Tibial artery (tissue), 4 donors: ENCODE results near the gene PTPN13.

ENCODE experiments used
- DNase-seq, 2 donors: peaks; one replicate each; pipeline ENCODE4 v3.0.0-alpha.2; 2019
- H3K27ac ChIP-seq, 2 donors: fragments of 200-600 bp; sonication (generic) in 1 of 2; 1 replicate in 1 of 2; 2 replicates in 1 of 2; pipeline ENCODE4 v1.5.1; 2018 to 2019; ENCODE audit warnings: mild to moderate bottlenecking in 1 of 2
- H3K27me3 ChIP-seq, 2 donors: fragments of 200-600 bp; sonication (generic) in 1 of 2; one replicate each; pipeline versions ENCODE4 v1.5.1 to v1.6.0; 2016 to 2019
- H3K36me3 ChIP-seq, 3 donors: fragments of 200-600 bp; sonication (generic) in 2 of 3; one replicate each; pipeline ENCODE4 v1.5.1; 2016 to 2019; ENCODE audit warnings: mild to moderate bottlenecking in 2 of 3
- H3K4me1 ChIP-seq, 4 donors: fragments of 200-600 bp; sonication (generic) in 2 of 4; 1 replicate in 3 of 4; 2 replicates in 1 of 4; pipeline ENCODE4 v1.5.1; 2016 to 2019
- H3K4me3 ChIP-seq, 2 donors: fragments of 200-600 bp; sonication (generic) in 1 of 2; 1 replicate in 1 of 2; 2 replicates in 1 of 2; pipeline ENCODE4 v1.5.1; 2018 to 2019; ENCODE audit warnings: mild to moderate bottlenecking in 2 of 2
- H3K9me3 ChIP-seq, 3 donors: fragments of 200-600 bp; sonication (generic) in 1 of 3; one replicate each; pipeline ENCODE4 v1.5.1; 2016 to 2019
- CTCF ChIP-seq, 2 experiments: fragments of 200-600 bp in 1 of 2; fragments of 450-650 bp in 1 of 2; IDR thresholded peaks; one replicate each; pipeline ENCODE4 v1.5.1; 2017 to 2019; ENCODE audit warnings: antibody characterized with exemption in 2 of 2, mild to moderate bottlenecking in 1 of 2, moderate library complexity in 1 of 2
- intact Hi-C: fragments of 100-400 bp; cut with DNase I; formaldehyde crosslinking; loops from one replicate; pipeline ENCODE4 v1.15.0; 2023; ENCODE audit warnings: low total_unique reads

PTPN13 gene

DNA sequence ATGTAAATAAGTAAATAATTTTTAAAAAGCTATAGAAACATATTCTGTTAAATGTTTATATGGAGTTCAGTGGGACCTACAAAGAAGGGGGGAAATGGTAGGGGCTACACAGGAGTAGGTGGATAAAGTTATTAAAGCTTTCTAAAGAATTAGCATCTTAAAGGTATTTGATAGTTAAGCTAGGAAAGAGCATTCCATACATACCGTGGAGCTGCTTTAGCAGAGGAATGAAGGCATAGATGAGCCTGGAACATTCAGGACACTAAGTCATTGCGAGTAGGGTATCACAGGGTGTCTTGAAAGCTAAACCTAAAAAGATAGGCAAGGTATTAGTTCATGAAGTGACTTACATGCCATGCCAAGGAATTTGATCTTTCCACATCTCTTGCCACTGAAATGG lies 194.7 kb downstream of the PTPN13 start:
- Histone ChIP-seq H3K27me3 (no peaks in the 10 kb centered on the region), H3K4me3 (no peak overlapping the region), H3K36me3 (peaks cover 27 to 64% (median 47%) of the 10 kb centered on the region in 3 donors), H3K4me1 (no peaks in the 10 kb centered on the region), H3K27ac (no peak overlapping the region), H3K9me3 (no peaks in the 10 kb centered on the region)
- no peak for TF ChIP-seq CTCF (IDR thresholded peaks at IDR 0.05)
- intact Hi-C loops: no loop called here
- no peak for DNase-seq

DNA sequence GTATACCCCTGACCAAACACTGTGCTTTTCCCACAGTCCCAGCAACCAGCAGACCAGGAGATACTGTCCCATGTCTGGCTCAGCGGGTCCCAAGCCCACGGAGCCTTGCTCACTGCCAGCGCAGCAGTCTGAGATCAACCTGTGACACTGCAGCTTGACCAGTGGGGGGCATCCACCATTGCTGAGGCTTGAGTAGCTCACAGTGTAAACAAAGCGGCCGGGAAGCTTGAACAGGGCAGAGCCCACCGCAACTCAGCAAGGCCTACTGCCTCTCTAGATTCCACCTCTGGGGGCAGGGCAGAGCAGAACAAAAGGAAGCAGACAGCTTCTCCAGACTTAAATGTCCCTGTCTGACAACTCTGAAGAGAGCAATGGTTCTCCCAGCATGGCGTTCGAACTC lies 197.0 kb downstream of the PTPN13 start:
- Histone ChIP-seq H3K36me3 (peaks cover 27 to 52% (median 40%) of the 10 kb centered on the region in 3 donors), H3K4me3 (no peak overlapping the region), H3K4me1 (no peaks in the 10 kb centered on the region), H3K27ac (no peak overlapping the region), H3K9me3 (no peaks in the 10 kb centered on the region), H3K27me3 (no peaks in the 10 kb centered on the region)
- TF ChIP-seq CTCF (IDR thresholded peaks at IDR 0.05): no peak
- intact Hi-C loops: no loop called here
- no peak for DNase-seq

GRCh38 chr4:86809809-86810208 lies 215.7 kb downstream of the PTPN13 start:
- H3K9me3 ChIP-seq: no peaks in the 10 kb centered on the region
- no peak for DNase-seq
- no peaks in the 10 kb centered on the region for H3K27me3 ChIP-seq
- TF ChIP-seq CTCF (IDR thresholded peaks at IDR 0.05): no peak
- no peak overlapping the region for H3K4me3 ChIP-seq
- H3K36me3 ChIP-seq: peaks cover 32 to 46% (median 46%) of the 10 kb centered on the region in 3 donors
- H3K27ac ChIP-seq: no peak overlapping the region
- no peaks in the 10 kb centered on the region for H3K4me1 ChIP-seq
- intact Hi-C loops: no loop called here

DNA sequence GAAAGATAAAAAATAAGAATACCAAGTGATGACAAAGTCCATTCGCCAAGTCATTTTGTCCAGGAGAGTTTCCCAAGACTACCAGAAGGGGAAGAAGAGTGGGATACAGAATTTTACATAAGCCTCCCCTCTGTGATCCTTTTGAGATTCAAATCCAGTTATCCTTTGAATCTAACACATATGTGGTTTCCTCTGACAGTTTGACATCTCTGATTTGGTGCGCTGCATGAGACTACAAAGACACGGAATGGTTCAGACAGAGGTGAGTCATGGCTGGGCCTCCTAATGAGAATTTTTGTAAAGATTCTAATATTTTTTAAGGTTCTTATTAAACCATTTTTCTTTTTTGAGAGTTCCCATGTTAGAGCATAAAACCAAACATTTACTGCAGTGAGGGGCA lies 216.7 kb downstream of the PTPN13 start:
- Histone ChIP-seq H3K36me3 (peaks cover 36 to 57% (median 56%) of the 10 kb centered on the region in 3 donors), H3K27me3 (no peaks in the 10 kb centered on the region)
- DNase-seq: no peak

GRCh38 chr4:86815653-86816052 lies 221.5 kb downstream of the PTPN13 start:
- Histone ChIP-seq H3K27me3 (no peaks in the 10 kb centered on the region), H3K4me3 (no peak overlapping the region), H3K4me1 (no peaks in the 10 kb centered on the region), H3K9me3 (no peaks in the 10 kb centered on the region), H3K36me3 (peaks cover 27 to 40% (median 29%) of the 10 kb centered on the region in 3 donors), H3K27ac (no peak overlapping the region)
- intact Hi-C loops: no loop called here
- TF ChIP-seq CTCF (IDR thresholded peaks at IDR 0.05): no peak
- DNase-seq: no peak

More for the DNA sequence above, 216.7 kb downstream of the PTPN13 start:
- no peak overlapping the region for H3K4me3 ChIP-seq
- intact Hi-C loops: no loop called here
- H3K27ac ChIP-seq: no peak overlapping the region
- TF ChIP-seq CTCF (IDR thresholded peaks at IDR 0.05): no peak
- no peaks in the 10 kb centered on the region for H3K4me1 ChIP-seq
- H3K9me3 ChIP-seq: no peaks in the 10 kb centered on the region
